ENCODE measurements around the gene METTL16. TPM values are rescaled to one million over a fixed set of nuclear protein-coding genes. Genes with fewer than 3 reads are reported as not detected.

Gene METTL16
- total RNA-seq, 6 donors from 2014 or later: 20.3 to 37.2 (median 30.6) TPM

DNA sequence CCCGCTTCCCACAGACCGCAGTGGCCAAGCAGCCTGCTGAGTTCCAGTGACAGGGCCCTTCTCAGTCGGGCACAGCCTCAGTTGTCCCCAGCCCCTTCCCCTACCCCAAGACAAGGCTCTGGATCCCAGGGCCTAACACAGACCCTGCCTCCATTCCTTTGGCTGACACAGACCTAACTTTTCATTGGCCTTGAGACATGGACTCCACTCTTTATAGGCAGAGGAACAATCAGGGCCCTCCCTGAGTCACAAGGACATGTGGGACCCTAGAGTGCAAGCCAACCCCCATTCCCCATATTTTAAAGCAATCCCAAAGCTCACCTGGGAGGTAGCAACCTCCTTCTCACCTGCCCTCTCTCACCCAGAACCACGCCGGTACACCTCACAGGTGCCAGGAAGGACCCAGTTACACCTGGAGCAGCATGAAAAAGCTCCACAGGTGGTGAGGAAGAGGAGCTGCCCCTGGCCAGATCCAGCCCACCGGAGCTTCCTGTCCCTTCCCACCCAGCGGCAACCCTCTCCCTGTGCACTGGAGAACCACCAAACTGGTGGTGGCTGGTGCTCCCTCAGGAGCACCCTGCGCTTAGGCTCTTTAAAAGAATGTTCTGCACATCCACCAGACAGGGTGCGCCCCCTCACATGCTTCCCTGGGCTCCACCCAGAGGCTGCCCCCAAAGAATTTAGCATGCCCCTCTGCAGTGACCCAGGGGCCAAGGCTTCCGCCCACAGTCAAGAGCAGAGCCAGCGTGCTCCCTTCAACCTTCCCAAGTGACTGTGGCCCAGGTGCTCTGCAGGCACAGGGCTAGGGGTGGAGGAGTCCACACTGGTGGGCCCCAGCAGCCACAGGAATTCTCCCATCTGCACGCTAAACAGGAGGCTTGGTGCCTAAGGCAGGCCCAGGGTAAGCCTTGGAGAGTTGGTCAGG is 114.2 kb downstream of the METTL16 start:
- TF ChIP-seq EP300 (IDR thresholded peaks at IDR 0.05) (no peak), POLR2A (IDR thresholded peaks at IDR 0.05) (peak in 1 of 4 donors; percentile 3)
- Histone ChIP-seq H3K27me3 (peaks cover 0 to 2% (median 0%) of the 10 kb centered on the region in 4 donors), H3K27ac (peak overlapping the region; percentile 98 to 99 (median 98)), H3K4me3 (peak overlapping the region in 3 of 4 donors; percentile 30 to 47 (median 45)), H3K36me3 (no peaks in the 10 kb centered on the region), H3K9me3 (no peaks in the 10 kb centered on the region), H3K4me1 (peaks cover 53 to 62% (median 56%) of the 10 kb centered on the region in 4 donors)
- DNase-seq (no peak), ATAC-seq (ENCODE audit: low FRiP score in 2 of 2) (no peak)
- WGBS, 2 donors: 59 to 67% methylated on average over 5 to 11 of the region's 12 CpGs

GRCh38 chr17:2396568-2397246 is 115.0 kb downstream of the METTL16 start:
- Histone ChIP-seq H3K9me3 (no peaks in the 10 kb centered on the region), H3K27ac (peak overlapping the region; percentile 98 to 99 (median 98)), H3K4me3 (peak overlapping the region in 3 of 4 donors; percentile 30 to 47 (median 45)), H3K27me3 (peaks cover 0 to 2% (median 0%) of the 10 kb centered on the region in 4 donors), H3K36me3 (no peaks in the 10 kb centered on the region), H3K4me1 (peaks cover 56 to 65% (median 59%) of the 10 kb centered on the region in 4 donors)
- TF ChIP-seq CTCF (IDR thresholded peaks at IDR 0.05) (no peak), POLR2A (IDR thresholded peaks at IDR 0.05) (peak; percentile 11 to 75 (median 64)), POLR2AphosphoS5 (IDR thresholded peaks at IDR 0.05) (peak; percentile 87 to 94), EP300 (IDR thresholded peaks at IDR 0.05) (peak in 1 of 4 donors; percentile 76)
- WGBS, 2 donors: 10 to 20% methylated on average over 2 to 17 of the region's 34 CpGs
- ATAC-seq (ENCODE audit: low FRiP score in 2 of 2) (peak; percentile 31 to 74), DNase-seq (peak; percentile 96 to 99)

GRCh38 chr17:2396192-2396567 is 115.5 kb downstream of the METTL16 start:
- peak overlapping the region; percentile 98 to 99 (median 98) for H3K27ac ChIP-seq
- no peaks in the 10 kb centered on the region for H3K27me3 ChIP-seq
- ATAC-seq (ENCODE audit: low FRiP score in 2 of 2) (no peak), DNase-seq (no peak)
- TF ChIP-seq CTCF (IDR thresholded peaks at IDR 0.05) (no peak), EP300 (IDR thresholded peaks at IDR 0.05) (no peak), POLR2AphosphoS5 (IDR thresholded peaks at IDR 0.05) (no peak), POLR2A (IDR thresholded peaks at IDR 0.05) (no peak)
- WGBS, 2 donors: 35 to 43% methylated on average over 7 of the region's 7 CpGs
- H3K4me3 ChIP-seq: peak overlapping the region in 3 of 4 donors; percentile 30 to 47 (median 45)
- no peaks in the 10 kb centered on the region for H3K36me3 ChIP-seq
- H3K9me3 ChIP-seq: no peaks in the 10 kb centered on the region
- H3K4me1 ChIP-seq: peaks cover 61 to 71% (median 64%) of the 10 kb centered on the region in 4 donors

DNA sequence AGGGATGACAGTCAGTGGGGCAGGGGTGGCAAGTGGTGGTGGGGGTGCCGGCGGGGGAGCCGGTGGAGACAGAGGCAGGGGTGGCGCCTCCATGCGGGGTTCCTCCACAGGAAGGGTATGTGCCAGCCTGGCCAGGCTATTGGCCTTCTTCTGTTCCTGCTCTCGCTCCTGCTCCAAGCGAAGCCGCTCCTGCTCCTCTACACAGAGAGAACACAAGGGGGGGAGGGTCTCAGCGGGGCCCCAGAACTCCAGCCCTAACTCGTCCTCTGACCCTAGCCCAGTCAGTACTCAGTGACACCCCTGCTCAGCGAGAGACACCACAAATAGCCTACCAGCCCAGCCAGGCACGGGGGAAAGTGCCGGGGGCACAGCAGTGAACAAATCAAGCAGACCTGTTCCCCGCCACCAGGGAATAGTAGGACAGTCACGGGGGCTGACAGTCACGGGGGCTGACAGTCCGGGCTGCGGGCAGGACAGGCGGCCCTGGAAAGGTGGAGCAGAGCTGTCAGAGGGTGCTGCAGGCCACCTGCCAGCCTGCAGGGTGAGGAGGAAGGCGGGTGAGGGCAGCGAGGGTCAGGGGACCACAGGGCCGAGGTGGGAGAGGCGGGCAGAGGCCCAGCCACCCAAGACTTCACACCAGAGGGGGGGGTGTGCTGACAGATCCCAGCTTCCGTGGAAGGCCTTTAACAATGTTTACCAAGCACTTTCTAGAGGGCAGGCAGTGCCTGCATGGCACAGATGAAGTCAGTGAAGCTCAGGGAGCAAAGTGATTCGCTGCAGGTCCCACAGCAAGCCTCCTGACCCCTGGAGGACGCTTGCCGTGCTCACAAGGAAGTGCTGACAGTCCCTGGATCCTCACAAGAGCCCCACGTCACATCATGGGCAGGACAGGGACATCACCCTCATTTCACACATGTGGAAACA is 116.2 kb downstream of the METTL16 start:
- WGBS, 2 donors: 62 to 68% methylated on average over 23 to 28 of the region's 28 CpGs
- peak; percentile 74 to 95 for DNase-seq

More for the DNA sequence above, 116.2 kb downstream of the METTL16 start:
- no peaks in the 10 kb centered on the region for H3K9me3 ChIP-seq
- TF ChIP-seq EP300 (IDR thresholded peaks at IDR 0.05) (peak in 1 of 4 donors; percentile 35), CTCF (IDR thresholded peaks at IDR 0.05) (peak in 2 of 6 experiments; percentile 12 to 27), POLR2AphosphoS5 (IDR thresholded peaks at IDR 0.05) (peak in 1 of 2 donors; percentile 62), POLR2A (IDR thresholded peaks at IDR 0.05) (peak in 1 of 4 donors; percentile 33)
- H3K27me3 ChIP-seq: no peaks in the 10 kb centered on the region
- peak overlapping the region; percentile 98 to 99 (median 98) for H3K27ac ChIP-seq
- ATAC-seq (ENCODE audit: low FRiP score in 2 of 2): peak in 1 of 2 donors; percentile 20
- H3K4me1 ChIP-seq: peaks cover 66 to 77% (median 71%) of the 10 kb centered on the region in 4 donors
- peak overlapping the region in 1 of 4 donors; percentile 45 for H3K4me3 ChIP-seq
- no peaks in the 10 kb centered on the region for H3K36me3 ChIP-seq
